GM21447 (cell line): ENCODE data around the gene CACNA2D4.

Source experiments
- ATAC-seq: cut with Tn5 transposase; IDR thresholded peaks from one replicate; pipeline ENCODE4 v1.9.1; 2021; ENCODE audit not compliant: unreplicated experiment

The CACNA2D4 gene

GRCh38 chr12:1847411-1847810, 71.0 kb downstream of the CACNA2D4 start:
- ATAC-seq = no peak

GRCh38 chr12:1846421-1847405, 71.7 kb downstream of the CACNA2D4 start:
- no peak for ATAC-seq

DNA sequence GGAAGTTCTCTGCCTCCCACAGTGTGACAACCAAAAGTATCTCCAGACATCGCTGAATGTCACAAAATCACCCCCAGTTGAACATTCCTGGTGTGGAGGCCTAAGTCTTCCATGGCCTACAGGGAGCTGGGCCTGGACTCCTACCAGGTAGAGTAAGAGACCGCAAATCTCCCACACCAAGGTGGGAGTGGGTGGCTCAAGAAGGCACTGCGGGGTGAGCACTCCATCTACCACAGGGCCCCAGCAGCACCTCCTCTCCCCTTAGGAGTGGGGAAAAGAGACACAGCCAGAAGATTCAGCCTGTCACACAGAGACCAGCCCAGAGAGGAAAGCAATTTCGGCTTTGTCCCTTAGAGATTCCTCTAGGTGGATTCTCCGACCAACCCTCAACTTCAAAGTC, 72.6 kb downstream of the CACNA2D4 start:
- no peak for ATAC-seq

GRCh38 chr12:1845427-1845826, 73.0 kb downstream of the CACNA2D4 start:
- ATAC-seq = no peak

- ATAC-seq = no peak
Observed at GRCh38 chr12:1844661-1845409, 73.6 kb downstream of the CACNA2D4 start.

GRCh38 chr12:1844223-1844622, 74.2 kb downstream of the CACNA2D4 start:
- ATAC-seq = no peak

DNA sequence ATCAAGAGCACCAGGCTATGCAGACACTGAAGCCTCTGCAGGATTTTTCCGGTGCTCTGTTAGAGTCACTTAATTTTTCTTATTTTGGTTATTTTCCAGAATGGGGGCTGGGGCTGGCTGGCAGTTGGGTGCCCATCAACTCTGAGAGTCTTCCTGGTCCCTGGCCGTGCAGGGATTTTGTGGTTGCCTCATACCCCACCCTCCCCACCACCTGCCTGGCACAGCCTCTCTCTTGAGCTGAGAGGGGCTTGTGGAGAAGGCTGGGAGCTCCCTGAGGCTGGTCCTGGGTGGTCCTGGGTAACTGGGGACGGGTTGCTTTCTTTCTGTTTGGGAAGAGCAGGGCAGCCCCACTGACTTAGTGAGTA, 74.8 kb downstream of the CACNA2D4 start:
- no peak for ATAC-seq

DNA sequence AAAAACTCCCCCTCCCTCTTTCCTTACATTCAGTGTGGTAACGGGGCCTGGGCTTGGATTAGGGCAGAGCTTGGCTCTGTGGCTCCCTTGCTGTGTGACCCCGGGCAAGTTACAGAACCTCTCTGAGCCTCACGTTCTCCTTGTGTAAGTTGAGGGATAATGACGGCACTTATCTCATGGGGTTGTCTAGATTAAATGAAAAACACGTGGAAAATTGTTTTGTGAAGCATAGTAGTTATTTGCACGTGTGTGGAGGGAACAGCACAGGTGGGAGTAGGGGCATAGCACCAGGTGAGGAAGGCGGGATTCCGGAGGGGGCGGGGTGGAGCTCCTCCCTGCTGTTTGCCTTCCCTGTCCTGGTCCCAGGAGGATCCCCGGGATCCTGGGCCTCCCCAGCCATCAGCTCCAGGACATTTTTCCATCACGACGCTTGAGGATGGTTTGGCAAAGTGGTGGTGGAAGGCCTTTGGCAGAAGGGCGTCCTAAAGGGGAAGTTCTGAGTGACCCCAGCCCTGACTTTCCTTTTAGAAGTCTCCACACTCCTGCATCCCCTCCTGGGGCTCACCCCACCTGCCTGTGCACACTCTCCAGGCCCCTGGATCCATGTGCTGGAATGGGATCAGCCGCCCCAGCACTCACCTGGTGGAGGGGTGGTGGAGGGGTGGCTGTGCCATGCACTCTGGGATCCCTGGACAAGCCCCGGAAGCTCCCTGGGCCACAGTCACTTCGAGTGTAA, 75.4 kb downstream of the CACNA2D4 start:
- ATAC-seq = no peak

- no peak for ATAC-seq
Observed at GRCh38 chr12:1842183-1842904, 76.1 kb downstream of the CACNA2D4 start.

- no peak for ATAC-seq
Observed at GRCh38 chr12:1841586-1842182, 76.8 kb downstream of the CACNA2D4 start.

- no peak for ATAC-seq
Observed at GRCh38 chr12:1840981-1841425, 77.4 kb downstream of the CACNA2D4 start.

DNA sequence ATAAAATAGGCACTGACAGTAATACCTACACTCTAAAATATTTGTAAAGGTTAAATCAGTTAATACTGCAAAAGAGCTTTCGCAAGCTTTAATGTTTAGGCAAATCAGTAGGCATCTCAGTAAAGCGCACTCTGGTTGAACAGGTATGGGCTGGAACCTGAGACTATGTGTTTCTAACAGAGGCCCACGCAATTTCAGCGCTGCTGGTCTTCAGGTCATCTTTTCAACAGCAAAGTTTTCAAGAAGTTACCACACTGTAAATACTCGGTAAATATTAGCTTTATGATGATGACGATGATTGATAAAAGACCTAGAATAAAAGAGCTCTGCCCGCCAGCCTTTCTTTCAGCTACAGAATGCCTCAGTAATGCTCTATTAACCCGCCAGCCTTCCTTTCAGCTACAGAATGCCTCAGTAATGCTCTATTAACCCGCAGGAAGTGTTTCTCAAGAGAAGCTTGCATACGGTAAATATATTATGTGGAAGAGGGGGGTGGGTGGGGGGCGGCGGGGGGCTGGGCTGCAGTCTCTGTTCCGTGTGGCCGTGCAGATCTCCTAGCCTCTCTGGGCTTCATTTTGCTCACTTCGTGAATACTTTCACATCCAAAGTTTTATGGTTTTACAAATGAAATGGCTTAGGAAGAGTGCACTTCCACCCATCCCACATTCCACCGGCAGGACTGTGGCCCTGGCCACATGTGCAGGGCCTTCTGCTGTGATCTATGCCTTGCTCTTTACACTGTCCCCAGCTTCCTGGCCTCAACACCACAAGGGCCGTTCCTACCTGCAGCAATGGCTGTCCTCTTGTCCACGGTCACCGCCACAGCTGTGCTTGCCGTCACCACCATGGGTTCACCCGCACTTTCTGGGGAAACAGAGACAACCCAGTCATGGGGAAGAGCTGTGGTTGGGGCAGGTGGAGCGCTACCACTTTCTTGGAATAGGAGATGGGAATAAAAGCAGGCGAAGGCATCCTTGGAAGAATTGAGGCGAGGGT, 78.2 kb downstream of the CACNA2D4 start:
- no peak for ATAC-seq

DNA sequence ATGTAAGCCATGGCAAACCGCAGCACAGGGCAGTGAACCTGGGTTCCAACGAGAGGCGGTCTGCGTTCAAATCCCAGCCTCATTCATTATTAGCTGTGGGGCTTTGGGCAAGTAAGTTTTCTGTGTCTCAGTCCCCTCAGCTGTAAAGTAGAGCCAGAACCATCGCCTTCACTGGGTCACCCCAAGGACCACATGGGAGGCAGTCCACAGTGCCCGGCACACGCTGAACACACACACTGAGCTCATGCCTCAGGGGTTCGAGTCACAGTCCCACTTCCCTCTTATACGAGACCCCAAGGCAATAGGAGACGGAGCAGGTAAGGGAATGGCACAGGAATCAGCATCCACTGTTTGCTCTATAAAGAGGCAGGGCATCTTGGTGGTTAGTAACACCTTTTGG, 79.0 kb downstream of the CACNA2D4 start:
- no peak for ATAC-seq

GRCh38 chr12:1838994-1839365, 79.5 kb downstream of the CACNA2D4 start:
- ATAC-seq = no peak

- no peak for ATAC-seq
Observed at GRCh38 chr12:1838205-1838993, 80.1 kb downstream of the CACNA2D4 start.

DNA sequence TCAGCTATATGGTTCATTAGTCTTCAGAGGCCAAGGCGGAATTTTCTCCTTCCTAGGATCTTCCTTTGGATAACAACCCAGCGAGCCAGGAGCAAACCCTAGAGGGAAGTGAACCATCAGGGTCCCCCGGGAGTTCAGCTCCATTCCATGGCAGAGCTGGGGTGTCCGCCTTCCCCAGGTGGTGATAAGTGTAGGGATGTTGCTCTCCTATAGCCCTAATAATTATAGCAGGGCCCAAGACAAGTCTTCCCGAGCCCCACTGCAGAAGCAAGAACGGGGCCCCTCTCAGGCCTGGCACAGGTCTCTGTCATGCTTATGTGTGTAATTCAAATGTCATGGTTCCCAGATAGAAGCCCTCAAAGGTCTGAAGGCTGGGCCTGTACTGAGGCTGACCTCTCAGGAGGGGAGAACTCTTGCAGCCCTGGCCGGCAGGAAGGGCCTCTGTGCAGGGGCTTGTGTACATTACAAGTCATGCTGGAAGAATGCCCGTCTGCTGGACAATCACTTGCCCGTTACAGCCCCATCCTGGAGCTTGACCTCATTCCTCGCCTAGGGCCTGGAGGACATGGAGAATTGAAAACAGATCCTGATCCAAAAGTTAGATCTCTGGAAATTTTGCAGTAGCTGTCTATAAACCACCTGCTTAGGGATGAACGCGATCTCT, 80.8 kb downstream of the CACNA2D4 start:
- ATAC-seq = no peak

GRCh38 chr12:1836854-1837421, 81.5 kb downstream of the CACNA2D4 start:
- ATAC-seq = no peak
